GM06990 (cell line): ENCODE measurements around the gene C3orf80.
A peak's percentile ranks its signal among the peaks of the same experiment; 100 is the strongest.

Experiments
- DNase-seq: peaks from one replicate; pipeline ENCODE4 v3.0.0-alpha.2; 2011; ENCODE audit not compliant: insufficient read length; ENCODE audit errors: extremely low read depth
- H3K27me3 ChIP-seq: replicated peaks from 2 replicates; pipeline ENCODE4 v1.6.0; 2011; ENCODE audit warnings: low read length; ENCODE audit not compliant: control insufficient read depth, insufficient read depth
- H3K36me3 ChIP-seq: 2 replicates; pipeline ENCODE4 v1.5.1; 2011; ENCODE audit warnings: low read length; ENCODE audit not compliant: control insufficient read depth, insufficient read depth
- H3K4me3 ChIP-seq: replicated peaks from 2 replicates; pipeline ENCODE4 v1.5.1; 2011; ENCODE audit warnings: low read depth, mild to moderate bottlenecking, control low read depth, low read length
- TF ChIP-seq, protein P1 (sequence below): IDR thresholded peaks from 2 replicates; pipeline ENCODE4 v1.5.1; 2011; ENCODE audit warnings: low read length, control low read depth, mild to moderate bottlenecking, inconsistent platforms; ENCODE audit not compliant: insufficient read depth, poor library complexity, severe bottlenecking

The C3orf80 gene

DNA sequence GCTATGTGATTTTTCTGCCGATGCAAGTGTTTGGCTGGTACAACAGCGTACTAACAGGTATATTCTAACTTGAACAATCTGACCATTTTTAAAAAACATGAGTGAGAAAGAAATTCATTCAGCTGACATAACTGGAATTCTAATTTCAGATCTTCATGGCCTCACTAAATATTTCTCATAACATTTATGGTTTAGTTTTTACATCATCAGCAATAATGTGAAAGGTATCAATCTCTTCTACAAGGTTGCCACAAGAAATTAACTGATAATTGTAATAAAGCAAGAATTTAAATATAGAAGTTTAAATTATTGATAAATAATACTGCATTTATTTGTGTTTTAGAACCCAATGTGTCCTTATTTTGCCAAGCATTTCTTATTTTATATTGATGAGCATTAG is 5.2 kb upstream of the C3orf80 start:
- TF ChIP-seq, protein P1, sequence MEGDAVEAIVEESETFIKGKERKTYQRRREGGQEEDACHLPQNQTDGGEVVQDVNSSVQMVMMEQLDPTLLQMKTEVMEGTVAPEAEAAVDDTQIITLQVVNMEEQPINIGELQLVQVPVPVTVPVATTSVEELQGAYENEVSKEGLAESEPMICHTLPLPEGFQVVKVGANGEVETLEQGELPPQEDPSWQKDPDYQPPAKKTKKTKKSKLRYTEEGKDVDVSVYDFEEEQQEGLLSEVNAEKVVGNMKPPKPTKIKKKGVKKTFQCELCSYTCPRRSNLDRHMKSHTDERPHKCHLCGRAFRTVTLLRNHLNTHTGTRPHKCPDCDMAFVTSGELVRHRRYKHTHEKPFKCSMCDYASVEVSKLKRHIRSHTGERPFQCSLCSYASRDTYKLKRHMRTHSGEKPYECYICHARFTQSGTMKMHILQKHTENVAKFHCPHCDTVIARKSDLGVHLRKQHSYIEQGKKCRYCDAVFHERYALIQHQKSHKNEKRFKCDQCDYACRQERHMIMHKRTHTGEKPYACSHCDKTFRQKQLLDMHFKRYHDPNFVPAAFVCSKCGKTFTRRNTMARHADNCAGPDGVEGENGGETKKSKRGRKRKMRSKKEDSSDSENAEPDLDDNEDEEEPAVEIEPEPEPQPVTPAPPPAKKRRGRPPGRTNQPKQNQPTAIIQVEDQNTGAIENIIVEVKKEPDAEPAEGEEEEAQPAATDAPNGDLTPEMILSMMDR: no peak
- H3K27me3 ChIP-seq: no peaks in the 10 kb centered on the region; the same call in 1 of the 2 replicates

GRCh38 chr3:160221019-160221418 is 4.2 kb upstream of the C3orf80 start:
- TF ChIP-seq, protein P1: no peak
- H3K27me3 ChIP-seq: no peaks in the 10 kb centered on the region; the same call in 1 of the 2 replicates
- H3K36me3 ChIP-seq: no peaks in the 10 kb centered on the region
- no peak for DNase-seq
- no peak overlapping the region for H3K4me3 ChIP-seq

More for the DNA sequence above, 5.2 kb upstream of the C3orf80 start:
- H3K36me3 ChIP-seq: no peaks in the 10 kb centered on the region
- no peak for DNase-seq
- H3K4me3 ChIP-seq: no peak overlapping the region

GRCh38 chr3:160224256-160224655 is 966 bp upstream of the C3orf80 start:
- H3K4me3 ChIP-seq: no peak overlapping the region
- DNase-seq: no peak
- no peaks in the 10 kb centered on the region for H3K36me3 ChIP-seq
- TF ChIP-seq, protein P1: no peak
- peaks cover 3% of the 10 kb centered on the region for H3K27me3 ChIP-seq

DNA sequence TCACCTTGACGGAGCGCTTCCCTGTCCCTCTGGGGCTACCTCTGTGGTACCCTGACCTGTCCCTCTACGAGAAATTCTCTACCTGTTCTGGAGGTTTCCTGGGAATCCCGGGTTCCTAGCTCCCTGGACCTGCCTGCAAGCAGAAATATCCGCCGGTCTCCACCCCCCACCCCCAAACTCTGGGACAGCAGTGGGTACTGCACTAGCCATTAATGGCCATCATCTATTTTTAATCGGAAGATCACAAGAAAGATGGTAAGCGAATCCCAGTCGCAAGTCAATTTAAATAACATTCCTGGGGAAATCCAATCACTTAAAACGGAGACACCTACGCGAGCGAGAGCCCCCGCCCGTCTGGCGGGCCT is 429 bp upstream of the C3orf80 start:
- peak overlapping the region; percentile 55 for H3K4me3 ChIP-seq
- no peaks in the 10 kb centered on the region for H3K36me3 ChIP-seq
- TF ChIP-seq, protein P1: no peak
- peaks cover 3% of the 10 kb centered on the region for H3K27me3 ChIP-seq
- no peak for DNase-seq

GRCh38 chr3:160226026-160226907 is 1.0 kb downstream of the C3orf80 start:
- no peaks in the 10 kb centered on the region for H3K36me3 ChIP-seq
- peak overlapping the region; percentile 46 for H3K4me3 ChIP-seq
- TF ChIP-seq, protein P1: no peak
- DNase-seq: peak; percentile 22
- H3K27me3 ChIP-seq: peaks cover 3% of the 10 kb centered on the region

GRCh38 chr3:160227419-160227818 is 2.2 kb downstream of the C3orf80 start:
- Histone ChIP-seq H3K4me3 (no peak overlapping the region), H3K36me3 (no peaks in the 10 kb centered on the region), H3K27me3 (peaks cover 3% of the 10 kb centered on the region)
- TF ChIP-seq, protein P1: no peak
- DNase-seq: no peak
